ENCODE measurements around the gene ZNF219. TPM values are rescaled to one million over a fixed set of nuclear protein-coding genes. Genes with fewer than 3 reads are reported as not detected.

ZNF219 gene
- total RNA-seq, 2 donors from 2014 or later, result 44.0 to 79.6 TPM

DNA sequence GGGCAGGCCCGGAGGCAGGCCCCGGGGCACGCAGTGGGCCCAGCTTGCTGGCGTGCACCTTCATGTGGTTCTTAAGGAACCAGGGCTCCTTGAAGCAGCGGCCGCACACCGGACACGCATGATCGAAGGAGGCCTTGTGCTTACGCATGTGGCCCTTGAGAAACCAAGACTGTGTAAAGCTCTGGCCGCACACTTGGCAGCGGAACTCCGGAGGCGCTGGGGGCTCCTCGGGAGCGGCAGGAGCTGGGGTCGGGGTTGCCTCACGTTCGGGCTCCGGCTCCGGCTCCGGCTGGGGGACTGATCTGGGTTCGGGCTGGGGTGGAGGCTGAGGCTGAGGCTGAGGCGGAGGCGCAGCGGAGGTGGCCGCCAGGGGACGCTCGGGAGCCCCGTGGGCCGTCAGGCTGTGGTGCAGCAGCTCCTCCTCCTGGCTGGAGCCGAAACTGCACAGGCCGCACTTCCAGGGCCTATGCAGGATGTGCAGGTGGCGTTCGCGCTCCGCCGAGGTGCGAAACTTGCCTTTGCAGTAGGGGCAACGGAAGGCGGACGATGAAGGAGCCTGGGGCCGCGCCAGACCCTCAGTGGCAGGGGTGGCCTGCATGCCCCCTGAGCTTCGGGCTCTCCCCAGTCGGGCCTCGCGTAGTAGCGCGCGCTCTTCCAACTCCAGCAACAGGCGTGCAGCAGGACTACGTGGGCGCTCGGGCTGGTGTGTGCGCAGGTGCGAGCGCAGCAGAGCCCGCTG lies 6.0 kb downstream of the ZNF219 start:
- no peak overlapping the region for H3K4me3 ChIP-seq
- TF ChIP-seq CTCF (IDR thresholded peaks at IDR 0.05), result peak; percentile 100
- H3K9ac ChIP-seq (ENCODE audit: low read depth in 2 of 2, low read length in 2 of 2), result no peak overlapping the region
- H3K27ac ChIP-seq, result no peak overlapping the region
- intact Hi-C loops (cut with DNase I), result loop anchor here (5.0 kb wide), 1 partner anchor 75 kb away; no protein-coding TSS in a partner anchor
- H3K36me3 ChIP-seq, result no peaks in the 10 kb centered on the region
- H3K4me1 ChIP-seq, result peaks cover 4% of the 10 kb centered on the region
- no peaks in the 10 kb centered on the region for H3K9me3 ChIP-seq
- DNase-seq, result peak; percentile 90
- no peaks in the 10 kb centered on the region for H3K27me3 ChIP-seq

DNA sequence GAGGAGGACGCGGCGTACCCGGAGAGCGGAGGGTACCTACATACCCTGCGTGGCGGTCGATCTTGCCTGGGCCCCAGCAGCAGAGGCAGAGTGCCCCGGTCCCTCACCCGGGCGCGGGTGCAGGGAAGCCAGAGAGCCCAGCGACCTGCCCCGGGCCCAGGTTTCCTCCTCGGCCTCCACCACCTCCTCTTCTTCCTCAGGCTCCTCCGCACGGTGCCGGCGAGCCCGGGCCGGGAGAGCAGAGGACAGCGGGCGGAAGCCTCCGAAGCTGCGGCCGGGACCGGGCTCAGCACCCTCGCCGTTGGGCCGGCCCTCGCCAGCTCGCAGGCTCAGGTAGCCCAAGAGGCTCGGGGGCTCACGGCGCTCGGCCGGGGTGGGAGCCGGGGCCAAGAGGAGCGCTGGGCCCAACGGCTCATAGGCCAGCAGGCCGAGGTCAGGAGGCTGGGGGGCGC lies 6.6 kb downstream of the ZNF219 start:
- Histone ChIP-seq H3K4me3 (no peak overlapping the region), H3K9me3 (no peaks in the 10 kb centered on the region), H3K27me3 (no peaks in the 10 kb centered on the region), H3K36me3 (no peaks in the 10 kb centered on the region), H3K9ac (ENCODE audit: low read depth in 2 of 2, low read length in 2 of 2) (no peak overlapping the region), H3K27ac (no peak overlapping the region), H3K4me1 (peaks cover 4% of the 10 kb centered on the region)
- no peak for TF ChIP-seq CTCF (IDR thresholded peaks at IDR 0.05)
- DNase-seq, result peak; percentile 22
- intact Hi-C loops (cut with DNase I), result loop anchor here (2.0 to 5.0 kb wide), 2 partner anchors 23 to 75 kb away; no protein-coding TSS in a partner anchor

GRCh38 chr14:21090940-21091663 lies 7.4 kb downstream of the ZNF219 start:
- H3K4me1 ChIP-seq, result peaks cover 4% of the 10 kb centered on the region
- H3K27me3 ChIP-seq, result no peaks in the 10 kb centered on the region
- H3K36me3 ChIP-seq, result no peaks in the 10 kb centered on the region
- no peaks in the 10 kb centered on the region for H3K9me3 ChIP-seq
- H3K4me3 ChIP-seq, result no peak overlapping the region
- no peak overlapping the region for H3K27ac ChIP-seq
- intact Hi-C loops (cut with DNase I), result loop anchor here (2.0 to 5.0 kb wide), 2 partner anchors 22 to 74 kb away; no protein-coding TSS in a partner anchor
- no peak overlapping the region for H3K9ac ChIP-seq (ENCODE audit: low read depth in 2 of 2, low read length in 2 of 2)
- no peak for TF ChIP-seq CTCF (IDR thresholded peaks at IDR 0.05)
- no peak for DNase-seq

- Histone ChIP-seq H3K9me3 (no peaks in the 10 kb centered on the region), H3K4me1 (peaks cover 4% of the 10 kb centered on the region), H3K9ac (ENCODE audit: low read depth in 2 of 2, low read length in 2 of 2) (peak overlapping the region in 1 of 2 donors; percentile 38), H3K27ac (no peak overlapping the region), H3K36me3 (no peaks in the 10 kb centered on the region), H3K4me3 (no peak overlapping the region), H3K27me3 (no peaks in the 10 kb centered on the region)
- intact Hi-C loops (cut with DNase I), result loop anchor here (2.0 to 5.0 kb wide), 2 partner anchors 22 to 73 kb away; no protein-coding TSS in a partner anchor
- peak; percentile 34 for TF ChIP-seq CTCF (IDR thresholded peaks at IDR 0.05)
- DNase-seq, result peak; percentile 67
Measured at GRCh38 chr14:21090194-21090939, 8.1 kb downstream of the ZNF219 start.

- intact Hi-C loops (cut with DNase I), result loop anchor here (2.0 to 5.0 kb wide), 2 partner anchors 21 to 73 kb away; no protein-coding TSS in a partner anchor
- DNase-seq, result no peak
- peak overlapping the region in 1 of 2 donors; percentile 38 for H3K9ac ChIP-seq (ENCODE audit: low read depth in 2 of 2, low read length in 2 of 2)
- H3K4me1 ChIP-seq, result peaks cover 4% of the 10 kb centered on the region
- H3K27ac ChIP-seq, result peak overlapping the region; percentile 53
- H3K9me3 ChIP-seq, result no peaks in the 10 kb centered on the region
- no peaks in the 10 kb centered on the region for H3K27me3 ChIP-seq
- no peak overlapping the region for H3K4me3 ChIP-seq
- TF ChIP-seq CTCF (IDR thresholded peaks at IDR 0.05), result no peak
- H3K36me3 ChIP-seq, result no peaks in the 10 kb centered on the region
Measured at GRCh38 chr14:21089877-21090193, 8.6 kb downstream of the ZNF219 start.
